Measurements from ENCODE around the gene IMP4. TPM values are rescaled to one million over a fixed set of nuclear protein-coding genes. Genes with fewer than 3 reads are reported as not detected.

Gene IMP4
- total RNA-seq, 2 donors from 2014 or later: 71.4 to 106 TPM

- TF ChIP-seq, protein P1, sequence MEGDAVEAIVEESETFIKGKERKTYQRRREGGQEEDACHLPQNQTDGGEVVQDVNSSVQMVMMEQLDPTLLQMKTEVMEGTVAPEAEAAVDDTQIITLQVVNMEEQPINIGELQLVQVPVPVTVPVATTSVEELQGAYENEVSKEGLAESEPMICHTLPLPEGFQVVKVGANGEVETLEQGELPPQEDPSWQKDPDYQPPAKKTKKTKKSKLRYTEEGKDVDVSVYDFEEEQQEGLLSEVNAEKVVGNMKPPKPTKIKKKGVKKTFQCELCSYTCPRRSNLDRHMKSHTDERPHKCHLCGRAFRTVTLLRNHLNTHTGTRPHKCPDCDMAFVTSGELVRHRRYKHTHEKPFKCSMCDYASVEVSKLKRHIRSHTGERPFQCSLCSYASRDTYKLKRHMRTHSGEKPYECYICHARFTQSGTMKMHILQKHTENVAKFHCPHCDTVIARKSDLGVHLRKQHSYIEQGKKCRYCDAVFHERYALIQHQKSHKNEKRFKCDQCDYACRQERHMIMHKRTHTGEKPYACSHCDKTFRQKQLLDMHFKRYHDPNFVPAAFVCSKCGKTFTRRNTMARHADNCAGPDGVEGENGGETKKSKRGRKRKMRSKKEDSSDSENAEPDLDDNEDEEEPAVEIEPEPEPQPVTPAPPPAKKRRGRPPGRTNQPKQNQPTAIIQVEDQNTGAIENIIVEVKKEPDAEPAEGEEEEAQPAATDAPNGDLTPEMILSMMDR (IDR thresholded peaks at IDR 0.05): no peak
- no peak for TF ChIP-seq POLR2AphosphoS5 (IDR thresholded peaks at IDR 0.05)
- TF ChIP-seq POLR2A (IDR thresholded peaks at IDR 0.05): no peak
- WGBS: 85% methylated on average over 7 of the region's 7 CpGs
- Histone ChIP-seq H3K36me3 (no peaks in the 10 kb centered on the region), H3K27me3 (replicated peaks; ENCODE audit: insufficient read depth) (no peaks in the 10 kb centered on the region), H3K4me3 (no peak overlapping the region), H3K27ac (no peak overlapping the region), H3K4me1 (replicated peaks) (peaks cover 9% of the 10 kb centered on the region), H3K9me3 (no peaks in the 10 kb centered on the region)
- DNase-seq (ENCODE audit: low spot score): no peak
- intact Hi-C loops (cut with DNase I): no loop called here
These were observed 10.8 kb downstream of the IMP4 start for GRCh38 chr2:130353291-130354138.

GRCh38 chr2:130354139-130354428 lies 11.4 kb downstream of the IMP4 start:
- Histone ChIP-seq H3K36me3 (no peaks in the 10 kb centered on the region), H3K27me3 (replicated peaks; ENCODE audit: insufficient read depth) (no peaks in the 10 kb centered on the region), H3K4me1 (replicated peaks) (peaks cover 9% of the 10 kb centered on the region), H3K27ac (no peak overlapping the region), H3K4me3 (no peak overlapping the region), H3K9me3 (no peaks in the 10 kb centered on the region)
- TF ChIP-seq POLR2A (IDR thresholded peaks at IDR 0.05): no peak
- TF ChIP-seq, protein P1 (IDR thresholded peaks at IDR 0.05): no peak
- TF ChIP-seq POLR2AphosphoS5 (IDR thresholded peaks at IDR 0.05): no peak
- intact Hi-C loops (cut with DNase I): no loop called here
- no peak for DNase-seq (ENCODE audit: low spot score)
- 50% methylated on average over 1 of the region's 1 CpG for WGBS

- Histone ChIP-seq H3K27me3 (replicated peaks; ENCODE audit: insufficient read depth) (no peaks in the 10 kb centered on the region), H3K9me3 (no peaks in the 10 kb centered on the region), H3K4me1 (replicated peaks) (peaks cover 9% of the 10 kb centered on the region), H3K36me3 (no peaks in the 10 kb centered on the region), H3K27ac (peak overlapping the region; percentile 85 to 87), H3K4me3 (peak overlapping the region; percentile 76 to 78)
- no peak for TF ChIP-seq POLR2A (IDR thresholded peaks at IDR 0.05)
- TF ChIP-seq, protein P1 (IDR thresholded peaks at IDR 0.05): no peak
- no peak for TF ChIP-seq POLR2AphosphoS5 (IDR thresholded peaks at IDR 0.05)
- DNase-seq (ENCODE audit: low spot score): no peak
- intact Hi-C loops (cut with DNase I): no loop called here
- WGBS: 21% methylated on average over 21 of the region's 21 CpGs
These were observed 12.5 kb downstream of the IMP4 start for GRCh38 chr2:130355172-130355577.

DNA sequence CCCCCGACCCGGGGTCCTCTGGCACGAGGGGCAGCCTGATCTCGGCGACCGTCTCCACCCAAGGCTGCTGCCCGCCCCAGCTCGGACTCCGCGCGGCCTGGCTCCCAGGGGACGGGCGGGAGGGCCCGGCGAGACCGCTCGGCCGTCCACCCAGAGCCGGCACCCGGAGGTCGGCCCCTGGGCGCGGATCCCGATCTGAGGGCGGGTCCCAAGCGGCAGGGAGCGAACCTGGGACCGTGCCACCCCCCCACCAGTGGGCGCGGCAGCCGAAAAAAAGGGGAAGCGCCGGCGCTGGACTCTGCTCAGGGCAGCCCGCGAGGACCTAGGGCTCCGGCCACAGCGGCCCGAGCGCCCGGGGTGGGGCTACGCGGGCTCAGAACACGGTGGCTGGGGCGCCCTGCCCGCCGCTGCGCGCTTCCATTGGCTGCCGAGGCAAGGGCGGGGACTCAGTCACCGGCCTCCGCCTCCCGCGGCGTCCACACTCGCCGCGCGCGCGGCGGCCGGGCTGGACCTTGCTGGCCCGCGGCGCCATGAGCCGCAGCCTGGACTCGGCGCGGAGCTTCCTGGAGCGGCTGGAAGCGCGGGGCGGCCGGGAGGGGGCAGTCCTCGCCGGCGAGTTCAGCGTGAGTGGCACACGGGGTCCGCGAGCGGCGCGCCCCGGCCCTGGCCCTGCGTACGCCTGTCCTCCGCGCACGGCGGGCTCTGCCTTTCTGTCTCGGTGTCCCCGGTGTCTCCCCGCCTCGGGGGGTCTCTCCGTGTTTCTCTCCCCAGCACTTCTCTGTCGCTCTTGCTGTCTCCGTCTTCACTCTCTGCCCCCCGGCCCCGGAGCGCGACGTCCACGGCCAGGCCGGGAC lies 13.1 kb downstream of the IMP4 start, which contains the start of gene PTPN18:
Gene PTPN18 (plus strand): TSS at position 479 of the 854 bp plus-strand sequence. CDS start 52 bp downstream, at position 531.
- intact Hi-C loops (cut with DNase I): no loop called here
- TF ChIP-seq POLR2A (IDR thresholded peaks at IDR 0.05) (peak; percentile 83), POLR2AphosphoS5 (IDR thresholded peaks at IDR 0.05) (peak; percentile 41)
- TF ChIP-seq, protein P1 (IDR thresholded peaks at IDR 0.05): peak in 3 of 4 experiments; percentile 38 to 74 (median 67)

More for the DNA sequence above, 13.1 kb downstream of the IMP4 start, which contains the start of gene PTPN18:
- H3K27me3 ChIP-seq (replicated peaks; ENCODE audit: insufficient read depth): no peaks in the 10 kb centered on the region
- 0% methylated on average over 32 of the region's 107 CpGs for WGBS
- peak; percentile 89 for DNase-seq (ENCODE audit: low spot score)
- H3K9me3 ChIP-seq: no peaks in the 10 kb centered on the region
- peak within 1 kb of the TSS; percentile 76 to 78 for H3K4me3 ChIP-seq
- peaks cover 9% of the 10 kb centered on the region for H3K4me1 ChIP-seq (replicated peaks)
- peak within 1 kb of the TSS; percentile 85 to 87 for H3K27ac ChIP-seq
- no peaks in the 10 kb centered on the region for H3K36me3 ChIP-seq
